HepG2 (cell line): ENCODE results near the gene NSMCE1. TPM values are rescaled to one million over a fixed set of nuclear protein-coding genes. Genes with fewer than 3 reads are reported as not detected.
A peak's percentile ranks its signal among the peaks of the same experiment; 100 is the strongest.

Experiments used
- ARID3A ChIP-seq: IDR thresholded peaks from 2 replicates; pipeline ENCODE4 v1.6.1; 2012; ENCODE audit warnings: low read depth, low read length, improper control_type of control experiment
- GTF3A ChIP-seq: sonication (generic); formaldehyde crosslinking; conservative IDR thresholded peaks from 2 replicates; pipeline ENCODE4 v1.4.0; 2020; ENCODE audit warnings: mild to moderate bottlenecking, missing genetic modification reagents
- HMGXB4 ChIP-seq, 2 experiments: sonication (generic) in 1 of 2; formaldehyde crosslinking in 1 of 2; IDR thresholded peaks; 2 replicates each; pipeline versions ENCODE4 v1.4.0 to v1.6.1; 2018 to 2020; ENCODE audit warnings: missing genetic modification reagents in 2 of 2, borderline replicate concordance in 1 of 2, low read depth in 1 of 2, mild to moderate bottlenecking in 1 of 2, missing biosample characterization in 1 of 2
- HNRNPH1 ChIP-seq: fragments of 200-400 bp; formaldehyde crosslinking; optimal IDR thresholded peaks from 2 replicates; pipeline ENCODE3; 2017; ENCODE audit warnings: mild to moderate bottlenecking, low read depth, low read length
- HNRNPLL ChIP-seq: fragments of 200-400 bp; formaldehyde crosslinking; IDR thresholded peaks from 2 replicates; pipeline ENCODE4 v1.6.1; 2017; ENCODE audit warnings: mild to moderate bottlenecking, low read depth, low read length; ENCODE audit not compliant: poor library complexity, severe bottlenecking
- PATZ1 ChIP-seq: sonication (generic); formaldehyde crosslinking; IDR thresholded peaks from 2 replicates; pipeline ENCODE4 v1.4.0; 2020; ENCODE audit warnings: missing genetic modification reagents
- TFDP2 ChIP-seq: sonication (generic); formaldehyde crosslinking; IDR thresholded peaks from 2 replicates; pipeline ENCODE4 v1.4.0; 2020; ENCODE audit warnings: missing genetic modification reagents
- ZNF142 ChIP-seq: sonication (generic); formaldehyde crosslinking; IDR thresholded peaks from 2 replicates; pipeline ENCODE4 v1.4.0; 2020; ENCODE audit warnings: missing genetic modification reagents
- ZNF468 ChIP-seq: sonication (generic); formaldehyde crosslinking; IDR thresholded peaks from 2 replicates; pipeline ENCODE4 v1.8.0; 2022; ENCODE audit warnings: mild to moderate bottlenecking, moderate library complexity, missing genetic modification reagents
- ZNF652 ChIP-seq: IDR thresholded peaks from 2 replicates; pipeline ENCODE4 v1.6.1; 2016; ENCODE audit warnings: low read depth, borderline replicate concordance
- ZNF691 ChIP-seq: sonication (generic); formaldehyde crosslinking; IDR thresholded peaks from 2 replicates; pipeline ENCODE4 v1.4.0; 2020; ENCODE audit warnings: missing genetic modification reagents, low read depth, mild to moderate bottlenecking, borderline replicate concordance
- polyA plus RNA-seq, 8 experiments: library from polyadenylated mRNA; depleted of rRNA in 3 of 8; stranded (reverse) in 7 of 8; unstranded in 1 of 8; fragments of >200 nt; fragmentation: Illumina TruSeq in 4 of 8; extraction: Trizol in 4 of 8; gene quantifications; 2 replicates each; pipeline versions ENCODE4 v1.2.1 to v1.2.3, GENCODE V29; 2011 to 2016; ENCODE audit warnings: low read depth in 4 of 8, missing spikeins in 1 of 8, mixed read lengths in 1 of 8; ENCODE audit not compliant: insufficient read depth in 1 of 8
- total RNA-seq, 5 experiments: library from RNA; depleted of rRNA; stranded (reverse); fragments of >200 nt; fragmentation: Illumina TruSeq; extraction: Trizol; gene quantifications; 2 replicates each; pipeline ENCODE4 v1.2.3, GENCODE V29; 2016; ENCODE audit warnings: low read depth in 1 of 5

The NSMCE1 gene
- total and polyA plus RNA-seq, 2 of the 13 experiments (the other 11 are each of a cell fraction or from before 2014, with no cell fraction given): 42.7 to 52.9 TPM

- peak in 1 of 2 experiments; percentile 76; a peak in 2 of 4 replicates for TF ChIP-seq HMGXB4 (CRISPR knock-in tag; IDR thresholded peaks at IDR 0.05; ENCODE audit: borderline replicate concordance in 1 of 2, low read depth in 1 of 2)
- peak; percentile 90 for TF ChIP-seq PATZ1
- peak; percentile 94 for TF ChIP-seq ARID3A
- TF ChIP-seq ZNF142 (CRISPR knock-in tag): peak; percentile 74; the same call in 1 of the 2 replicates
- peak; percentile 38; the same call in 1 of the 2 replicates for TF ChIP-seq TFDP2 (CRISPR knock-in tag)
- TF ChIP-seq HNRNPLL: no peak
- TF ChIP-seq HNRNPH1: no peak
- TF ChIP-seq GTF3A (CRISPR knock-in tag): no peak
- peak; percentile 82 for TF ChIP-seq ZNF652
- peak; percentile 55; the same call in 1 of the 2 replicates for TF ChIP-seq ZNF691 (CRISPR knock-in tag)
- no peak for TF ChIP-seq ZNF468 (CRISPR knock-in tag)
Measured at GRCh38 chr16:27273670-27274423, 5.3 kb upstream of the NSMCE1 start (continued).
